ENCODE measurements around the gene FREY1.

Gene FREY1

DNA sequence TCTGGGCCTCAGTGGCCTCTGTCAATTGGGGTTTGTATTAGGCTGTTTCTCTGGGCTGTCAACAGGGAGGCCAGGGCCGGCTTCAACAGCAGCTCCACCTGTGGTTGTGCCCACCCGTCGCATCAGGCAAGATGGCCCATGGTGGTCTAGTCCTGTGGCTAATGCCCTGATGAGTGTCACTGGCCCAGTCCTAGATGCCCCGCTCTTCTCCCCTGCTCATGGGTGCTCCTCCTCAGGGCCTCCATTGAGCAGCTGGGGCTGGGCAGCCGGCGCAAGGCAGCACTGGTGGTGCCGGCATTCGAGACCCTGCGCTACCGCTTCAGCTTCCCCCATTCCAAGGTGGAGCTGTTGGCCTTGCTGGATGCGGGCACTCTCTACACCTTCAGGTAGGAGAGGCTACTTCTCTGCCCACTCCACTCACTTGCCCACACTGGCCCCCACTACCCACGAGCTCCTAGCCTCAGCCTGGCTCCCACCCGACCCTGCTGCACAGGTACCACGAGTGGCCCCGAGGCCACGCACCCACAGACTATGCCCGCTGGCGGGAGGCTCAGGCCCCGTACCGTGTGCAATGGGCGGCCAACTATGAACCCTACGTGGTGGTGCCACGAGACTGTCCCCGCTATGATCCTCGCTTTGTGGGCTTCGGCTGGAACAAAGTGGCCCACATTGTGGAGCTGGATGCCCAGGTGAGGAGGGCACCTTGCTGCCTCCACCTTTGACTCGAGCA is 20.8 kb upstream of the FREY1 start:
- Histone ChIP-seq H3K4me3 (ENCODE audit: insufficient read depth in 1 of 2, low read depth in 1 of 2, low read length in 2 of 2) (peak overlapping the region in 1 of 2 experiments; percentile 33), H4K91ac (ENCODE audit: low read length) (no peak overlapping the region), H3K4ac (ENCODE audit: low read depth in 1 of 2, low read length in 2 of 2) (no peak overlapping the region), H3K4me2 (ENCODE audit: low read length, poor library complexity, severe bottlenecking) (no peak overlapping the region), H3K9me3 (ENCODE audit: control insufficient read depth, low read length) (no peaks in the 10 kb centered on the region), H3K36me3 (ENCODE audit: control insufficient read depth in 1 of 2, insufficient read depth in 2 of 2, low read depth in 1 of 2, low read length in 2 of 2) (peaks cover 18 to 56% of the 10 kb centered on the region in 2 experiments), H3K9ac (ENCODE audit: low read length) (no peak overlapping the region), H3K27me3 (ENCODE audit: control insufficient read depth in 1 of 2, insufficient read depth in 1 of 2, low read length in 2 of 2) (peaks cover 20 to 32% of the 10 kb centered on the region in 2 experiments), H3K27ac (ENCODE audit: low read length, poor library complexity, severe bottlenecking) (no peak overlapping the region), H2AFZ (ENCODE audit: low read depth, low read length) (no peak overlapping the region), H3K79me1 (replicated peaks; ENCODE audit: low read length, poor library complexity, severe bottlenecking) (peaks cover 5% of the 10 kb centered on the region), H4K8ac (ENCODE audit: low read length) (no peak overlapping the region), H3K4me1 (ENCODE audit: control insufficient read depth, insufficient read depth, low read depth, low read length) (peaks cover 9% of the 10 kb centered on the region), H2BK12ac (ENCODE audit: low read length in 2 of 2) (no peak overlapping the region), H3K23ac (ENCODE audit: low read length in 2 of 2) (no peak overlapping the region), H3K18ac (ENCODE audit: low read depth in 1 of 2, low read length in 2 of 2) (no peak overlapping the region), H2BK5ac (ENCODE audit: low read depth, low read length, poor library complexity, severe bottlenecking) (no peak overlapping the region), H3K14ac (ENCODE audit: low read length in 2 of 2) (no peak overlapping the region), H2AK5ac (ENCODE audit: low read length, severe bottlenecking) (no peak overlapping the region), H2BK120ac (ENCODE audit: low read depth, low read length) (no peak overlapping the region), H2BK15ac (ENCODE audit: low read depth, poor library complexity, severe bottlenecking) (no peak overlapping the region)
- 92% methylated on average over 27 of the region's 27 CpGs for WGBS
- DNase-seq: no peak

DNA sequence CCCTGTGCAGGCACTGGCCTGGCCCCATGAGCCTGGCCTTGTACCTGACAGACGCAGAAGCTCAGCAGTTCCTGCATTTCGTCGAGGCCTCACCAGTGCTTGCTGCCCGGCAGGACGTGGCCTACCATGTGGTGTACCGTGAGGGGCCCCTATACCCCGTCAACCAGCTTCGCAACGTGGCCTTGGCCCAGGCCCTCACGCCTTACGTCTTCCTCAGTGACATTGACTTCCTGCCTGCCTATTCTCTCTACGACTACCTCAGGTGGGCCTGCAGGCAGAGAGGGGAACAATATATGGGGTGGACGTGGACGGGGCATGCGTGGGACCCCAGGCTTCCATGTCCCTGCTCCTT is 20.2 kb upstream of the FREY1 start:
- H3K79me1 ChIP-seq (replicated peaks; ENCODE audit: low read length, poor library complexity, severe bottlenecking): peaks cover 5% of the 10 kb centered on the region
- H4K8ac ChIP-seq (ENCODE audit: low read length): no peak overlapping the region
- no peak overlapping the region for H2BK12ac ChIP-seq (ENCODE audit: low read length in 2 of 2)
- H3K18ac ChIP-seq (ENCODE audit: low read depth in 1 of 2, low read length in 2 of 2): no peak overlapping the region
- no peak overlapping the region for H2BK15ac ChIP-seq (ENCODE audit: low read depth, poor library complexity, severe bottlenecking)
- H3K4me3 ChIP-seq (ENCODE audit: insufficient read depth in 1 of 2, low read depth in 1 of 2, low read length in 2 of 2): peak overlapping the region in 1 of 2 experiments; percentile 26
- no peak overlapping the region for H3K14ac ChIP-seq (ENCODE audit: low read length in 2 of 2)
- H3K27me3 ChIP-seq (ENCODE audit: control insufficient read depth in 1 of 2, insufficient read depth in 1 of 2, low read length in 2 of 2): peaks cover 20 to 36% of the 10 kb centered on the region in 2 experiments
- no peak for DNase-seq
- no peak overlapping the region for H2BK5ac ChIP-seq (ENCODE audit: low read depth, low read length, poor library complexity, severe bottlenecking)
- no peak overlapping the region for H3K27ac ChIP-seq (ENCODE audit: low read length, poor library complexity, severe bottlenecking)
- H3K9me3 ChIP-seq (ENCODE audit: control insufficient read depth, low read length): no peaks in the 10 kb centered on the region
- WGBS: 86% methylated on average over 15 of the region's 15 CpGs
- no peak overlapping the region for H2BK120ac ChIP-seq (ENCODE audit: low read depth, low read length)
- H3K4me2 ChIP-seq (ENCODE audit: low read length, poor library complexity, severe bottlenecking): no peak overlapping the region
- no peak overlapping the region for H3K4ac ChIP-seq (ENCODE audit: low read depth in 1 of 2, low read length in 2 of 2)
- no peak overlapping the region for H3K23ac ChIP-seq (ENCODE audit: low read length in 2 of 2)
- H3K9ac ChIP-seq (ENCODE audit: low read length): no peak overlapping the region
- no peak overlapping the region for H2AK5ac ChIP-seq (ENCODE audit: low read length, severe bottlenecking)
- no peak overlapping the region for H4K91ac ChIP-seq (ENCODE audit: low read length)
- H3K36me3 ChIP-seq (ENCODE audit: control insufficient read depth in 1 of 2, insufficient read depth in 2 of 2, low read depth in 1 of 2, low read length in 2 of 2): peaks cover 13 to 56% of the 10 kb centered on the region in 2 experiments
- H3K4me1 ChIP-seq (ENCODE audit: control insufficient read depth, insufficient read depth, low read depth, low read length): peaks cover 14% of the 10 kb centered on the region
- H2AFZ ChIP-seq (ENCODE audit: low read depth, low read length): no peak overlapping the region

DNA sequence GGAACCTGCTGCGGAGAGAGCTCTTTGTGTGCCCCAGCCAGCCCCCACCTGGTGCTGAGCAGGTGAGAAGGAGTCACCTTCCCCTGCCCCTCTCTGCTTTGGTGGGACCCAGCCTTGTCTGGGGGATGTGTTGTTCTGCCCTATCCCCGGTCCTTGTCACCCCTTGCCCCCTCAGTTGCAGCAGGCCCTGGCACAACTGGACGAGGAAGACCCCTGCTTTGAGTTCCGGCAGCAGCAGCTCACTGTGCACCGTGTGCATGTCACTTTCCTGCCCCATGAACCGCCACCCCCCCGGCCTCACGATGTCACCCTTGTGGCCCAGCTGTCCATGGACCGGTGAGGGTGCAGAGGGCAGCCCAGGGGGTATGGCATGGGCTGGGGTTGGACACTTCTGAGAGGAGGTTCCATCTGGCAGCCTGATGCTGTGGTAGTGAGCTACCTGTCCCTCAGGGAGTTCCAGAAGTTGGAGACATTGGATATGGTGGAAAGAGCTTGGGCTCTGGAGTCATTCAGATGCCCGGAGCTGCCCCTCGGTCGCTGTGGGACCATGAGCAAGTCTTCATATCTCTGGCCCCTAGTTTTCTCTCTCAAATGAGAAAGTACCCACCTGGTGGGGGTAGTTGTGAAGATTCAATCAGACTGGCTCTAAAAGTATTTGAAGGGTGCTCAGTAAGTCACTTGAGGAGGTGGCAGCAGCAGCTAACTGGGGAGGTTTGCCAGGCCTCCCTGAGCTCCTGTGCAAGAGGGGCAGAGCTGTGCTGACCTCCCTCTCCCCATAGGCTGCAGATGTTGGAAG is 19.7 kb upstream of the FREY1 start:
- Histone ChIP-seq H3K36me3 (ENCODE audit: control insufficient read depth in 1 of 2, insufficient read depth in 2 of 2, low read depth in 1 of 2, low read length in 2 of 2) (peaks cover 8 to 50% of the 10 kb centered on the region in 2 experiments), H3K4me2 (ENCODE audit: low read length, poor library complexity, severe bottlenecking) (no peak overlapping the region), H3K4me1 (ENCODE audit: control insufficient read depth, insufficient read depth, low read depth, low read length) (peaks cover 20% of the 10 kb centered on the region), H3K14ac (ENCODE audit: low read length in 2 of 2) (peak overlapping the region in 1 of 2 experiments; percentile 71), H3K27ac (ENCODE audit: low read length, poor library complexity, severe bottlenecking) (no peak overlapping the region), H3K23ac (ENCODE audit: low read length in 2 of 2) (no peak overlapping the region), H3K79me1 (replicated peaks; ENCODE audit: low read length, poor library complexity, severe bottlenecking) (peaks cover 2% of the 10 kb centered on the region), H3K4me3 (ENCODE audit: insufficient read depth in 1 of 2, low read depth in 1 of 2, low read length in 2 of 2) (no peak overlapping the region), H3K4ac (ENCODE audit: low read depth in 1 of 2, low read length in 2 of 2) (no peak overlapping the region), H2BK15ac (ENCODE audit: low read depth, poor library complexity, severe bottlenecking) (no peak overlapping the region), H4K91ac (ENCODE audit: low read length) (no peak overlapping the region), H2BK12ac (ENCODE audit: low read length in 2 of 2) (no peak overlapping the region), H2BK5ac (ENCODE audit: low read depth, low read length, poor library complexity, severe bottlenecking) (no peak overlapping the region), H2AFZ (ENCODE audit: low read depth, low read length) (no peak overlapping the region), H3K27me3 (ENCODE audit: control insufficient read depth in 1 of 2, insufficient read depth in 1 of 2, low read length in 2 of 2) (peaks cover 24 to 41% of the 10 kb centered on the region in 2 experiments), H3K18ac (ENCODE audit: low read depth in 1 of 2, low read length in 2 of 2) (no peak overlapping the region), H2AK5ac (ENCODE audit: low read length, severe bottlenecking) (no peak overlapping the region), H4K8ac (ENCODE audit: low read length) (no peak overlapping the region), H2BK120ac (ENCODE audit: low read depth, low read length) (no peak overlapping the region), H3K9me3 (ENCODE audit: control insufficient read depth, low read length) (no peaks in the 10 kb centered on the region), H3K9ac (ENCODE audit: low read length) (no peak overlapping the region)
- 90% methylated on average over 12 of the region's 12 CpGs for WGBS
- no peak for DNase-seq

DNA sequence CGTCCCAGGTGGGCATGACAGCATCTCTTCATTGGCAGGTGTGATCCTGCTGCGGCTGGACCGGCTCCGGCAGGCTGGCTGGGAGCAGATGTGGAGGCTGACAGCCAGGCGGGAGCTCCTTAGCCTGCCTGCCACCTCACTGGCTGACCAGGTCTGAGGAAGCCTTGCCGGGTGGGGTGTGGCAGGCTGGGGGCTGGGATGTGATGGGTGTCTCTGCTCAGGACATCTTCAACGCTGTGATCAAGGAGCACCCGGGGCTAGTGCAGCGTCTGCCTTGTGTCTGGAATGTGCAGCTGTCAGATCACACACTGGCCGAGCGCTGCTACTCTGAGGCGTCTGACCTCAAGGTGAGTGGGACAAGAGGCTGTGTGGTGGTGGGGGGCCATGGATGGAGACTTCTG is 18.9 kb upstream of the FREY1 start:
- Histone ChIP-seq H3K27me3 (ENCODE audit: control insufficient read depth in 1 of 2, insufficient read depth in 1 of 2, low read length in 2 of 2) (peaks cover 32 to 49% of the 10 kb centered on the region in 2 experiments), H3K18ac (ENCODE audit: low read depth in 1 of 2, low read length in 2 of 2) (no peak overlapping the region), H4K91ac (ENCODE audit: low read length) (no peak overlapping the region), H3K4me3 (ENCODE audit: insufficient read depth in 1 of 2, low read depth in 1 of 2, low read length in 2 of 2) (no peak overlapping the region), H2AK5ac (ENCODE audit: low read length, severe bottlenecking) (no peak overlapping the region), H3K27ac (ENCODE audit: low read length, poor library complexity, severe bottlenecking) (no peak overlapping the region), H2AFZ (ENCODE audit: low read depth, low read length) (no peak overlapping the region), H3K79me1 (replicated peaks; ENCODE audit: low read length, poor library complexity, severe bottlenecking) (peaks cover 2% of the 10 kb centered on the region), H2BK120ac (ENCODE audit: low read depth, low read length) (no peak overlapping the region), H3K9me3 (ENCODE audit: control insufficient read depth, low read length) (no peaks in the 10 kb centered on the region), H3K23ac (ENCODE audit: low read length in 2 of 2) (peak overlapping the region in 1 of 2 experiments; percentile 41), H4K8ac (ENCODE audit: low read length) (no peak overlapping the region), H2BK15ac (ENCODE audit: low read depth, poor library complexity, severe bottlenecking) (no peak overlapping the region), H3K9ac (ENCODE audit: low read length) (no peak overlapping the region), H3K4me1 (ENCODE audit: control insufficient read depth, insufficient read depth, low read depth, low read length) (peaks cover 23% of the 10 kb centered on the region), H2BK12ac (ENCODE audit: low read length in 2 of 2) (no peak overlapping the region), H3K4ac (ENCODE audit: low read depth in 1 of 2, low read length in 2 of 2) (no peak overlapping the region), H3K36me3 (ENCODE audit: control insufficient read depth in 1 of 2, insufficient read depth in 2 of 2, low read depth in 1 of 2, low read length in 2 of 2) (peaks cover 2 to 43% of the 10 kb centered on the region in 2 experiments), H3K4me2 (ENCODE audit: low read length, poor library complexity, severe bottlenecking) (no peak overlapping the region), H3K14ac (ENCODE audit: low read length in 2 of 2) (no peak overlapping the region), H2BK5ac (ENCODE audit: low read depth, low read length, poor library complexity, severe bottlenecking) (no peak overlapping the region)
- no peak for DNase-seq
- 80% methylated on average over 12 of the region's 12 CpGs for WGBS
